B cell (primary cell): ENCODE measurements around the gene RPL10. TPM values are rescaled to one million over a fixed set of nuclear protein-coding genes. Genes with fewer than 3 reads are reported as not detected.

ENCODE experiments used
- ATAC-seq: fragments of 200-7000 bp; cut with Tn5 transposase; one replicate; pipeline ENCODE4 v1.10.0; 2021; ENCODE audit warnings: low read depth, mild to moderate bottlenecking, moderate number of reproducible peaks, moderate library complexity
- CTCF ChIA-PET: fragments of 350-600 bp; sonication (Branson Sonifier 250); formaldehyde crosslinking; loops from one replicate; lab custom pipeline; 2021; ENCODE audit warnings: antibody characterized with exemption, inconsistent platforms; lab: Charles Lee
- POLR2A ChIA-PET: fragments of 350-600 bp; sonication (Branson Sonifier 250); formaldehyde crosslinking; loops from one replicate; lab custom pipeline; 2021; ENCODE audit warnings: antibody characterized with exemption; lab: Charles Lee
- DNase-seq: peaks from one replicate; pipeline ENCODE4 v3.0.0; 2013
- H2AFZ ChIP-seq: 2 replicates; pipeline ENCODE4 v1.6.1; 2012; ENCODE audit warnings: mild to moderate bottlenecking, low read depth, low read length; ENCODE audit not compliant: insufficient read depth, poor library complexity, severe bottlenecking
- H3K27ac ChIP-seq, 2 donors: 1 replicate in 1 of 2; 2 replicates in 1 of 2; pipeline ENCODE4 v1.5.1; 2012 to 2013; ENCODE audit warnings: low read length in 2 of 2, mild to moderate bottlenecking in 2 of 2, moderate library complexity in 1 of 2
- H3K27me3 ChIP-seq, 4 experiments: fragments of 200-600 bp in 1 of 4; sonication (generic) in 1 of 4; replicated peaks in 1 of 4; 1 replicate in 2 of 4; 2 replicates in 2 of 4; pipeline versions ENCODE4 v1.6.1 to v1.7.0; 2013 to 2016; ENCODE audit warnings: low read length in 3 of 4, mild to moderate bottlenecking in 2 of 4, mixed read lengths in 1 of 4, moderate library complexity in 1 of 4; ENCODE audit not compliant: insufficient read depth in 4 of 4, control insufficient read depth in 3 of 4; ENCODE audit errors: control extremely low read depth in 1 of 4
- H3K36me3 ChIP-seq, 2 experiments: replicated peaks in 1 of 2; 1 replicate in 1 of 2; 2 replicates in 1 of 2; pipeline versions ENCODE4 v1.6.1 to v1.7.1; 2013; ENCODE audit warnings: low read length in 1 of 2; ENCODE audit not compliant: insufficient read depth in 2 of 2, control insufficient read depth in 1 of 2; ENCODE audit errors: control extremely low read depth in 1 of 2, extremely low read depth in 1 of 2
- H3K4me1 ChIP-seq, 2 donors: fragments of 200-600 bp in 1 of 2; sonication (generic) in 1 of 2; 1 replicate in 1 of 2; 2 replicates in 1 of 2; pipeline versions ENCODE4 v1.5.1 to v1.6.1; 2013 to 2017; ENCODE audit warnings: low read length in 2 of 2; ENCODE audit not compliant: control insufficient read depth in 2 of 2, insufficient read depth in 2 of 2
- H3K4me2 ChIP-seq: replicated peaks from 2 replicates; pipeline ENCODE3; 2012; ENCODE audit warnings: mild to moderate bottlenecking, low read depth, low read length; ENCODE audit not compliant: poor library complexity, severe bottlenecking
- H3K4me3 ChIP-seq, 5 experiments: fragments of 200-600 bp in 1 of 5; sonication (generic) in 1 of 5; 1 replicate in 3 of 5; 2 replicates in 2 of 5; pipeline versions ENCODE4 v1.5.1 to v1.7.0; 2011 to 2016; ENCODE audit warnings: low read length in 4 of 5, mild to moderate bottlenecking in 4 of 5, low read depth in 2 of 5, control low read depth in 1 of 5, moderate library complexity in 1 of 5; ENCODE audit not compliant: insufficient read depth in 1 of 5; ENCODE audit errors: control extremely low read depth in 1 of 5, extremely low read depth in 1 of 5
- H3K79me2 ChIP-seq: fragments of 200-600 bp; sonication (generic); one replicate; pipeline ENCODE4 v1.6.0; 2016; ENCODE audit warnings: low read length; ENCODE audit not compliant: control insufficient read depth, insufficient read depth
- H3K9ac ChIP-seq: fragments of 200-600 bp; sonication (generic); 2 replicates; pipeline ENCODE4 v1.6.1; 2017; ENCODE audit warnings: mild to moderate bottlenecking, low read length, moderate library complexity
- H3K9me3 ChIP-seq, 3 donors: one replicate each; pipeline versions ENCODE4 v1.6.1 to v1.7.1; 2013; ENCODE audit warnings: low read length in 2 of 3; ENCODE audit not compliant: control insufficient read depth in 2 of 3, insufficient read depth in 1 of 3; ENCODE audit errors: control extremely low read depth in 1 of 3
- H4K20me1 ChIP-seq: 2 replicates; pipeline ENCODE4 v1.6.0; 2012; ENCODE audit warnings: mild to moderate bottlenecking, low read length; ENCODE audit not compliant: insufficient read depth, control insufficient read depth, poor library complexity, severe bottlenecking
- H3K27ac Mint-ChIP-seq: one replicate; pipeline ENCODE4 v1.8.0; 2021; ENCODE audit warnings: mixed read lengths
- H3K27me3 Mint-ChIP-seq: one replicate; pipeline ENCODE4 v1.8.0; 2021; ENCODE audit warnings: mixed read lengths
- H3K4me1 Mint-ChIP-seq: one replicate; pipeline ENCODE4 v1.8.0; 2021; ENCODE audit warnings: mixed read lengths
- H3K4me3 Mint-ChIP-seq: one replicate; pipeline ENCODE4 v1.8.0; 2021; ENCODE audit warnings: mixed read lengths
- H3K9me3 Mint-ChIP-seq: one replicate; pipeline ENCODE4 v1.8.0; 2022; ENCODE audit warnings: mixed read lengths; ENCODE audit not compliant: insufficient read depth
- EZH2 ChIP-seq: IDR thresholded peaks from 2 replicates; pipeline ENCODE4 v1.6.1; 2012; ENCODE audit warnings: borderline replicate concordance, low read depth, mild to moderate bottlenecking, moderate library complexity, low read length; ENCODE audit not compliant: insufficient read depth, poor library complexity, severe bottlenecking
- WGBS: methylation state at CpG from one replicate; pipeline ENCODE4 v1.1.5; 2013; ENCODE audit warnings: missing lambda C conversion rate; ENCODE audit not compliant: insufficient coverage; 5-methylcytosine and 5-hydroxymethylcytosine counted together
- intact Hi-C: fragments of 100-400 bp; cut with micrococcal nuclease; formaldehyde crosslinking; loops from one replicate; pipeline ENCODE4 v1.10.0; 2022
- polyA plus RNA-seq: library from polyadenylated mRNA; depleted of rRNA; stranded (reverse); fragments of >200 nt; gene quantifications from 2 replicates; pipeline ENCODE4 v1.2.3, GENCODE V29; 2012
- total RNA-seq, 2 donors: library from RNA; stranded (reverse); fragments of 120-200 nt in 1 of 2; gene quantifications; 1 replicate in 1 of 2; 2 replicates in 1 of 2; pipeline versions ENCODE4 v1.2.3 to v1.2.4, GENCODE V29; 2013 to 2022
- TF ChIP-seq, protein P1 (sequence below): fragments of 200-600 bp; IDR thresholded peaks from one replicate; pipeline ENCODE4 v1.8.0; 2022; ENCODE audit warnings: antibody characterized with exemption, mild to moderate bottlenecking

Gene RPL10
- total and polyA plus RNA-seq, 2 donors (not counting 1 experiment from before 2014, with no cell fraction given) = 4,073 to 16,482 TPM

- Histone ChIP-seq H3K27ac (no peak overlapping the region), H3K27me3 (no peaks in the 10 kb centered on the region), H3K9ac (no peak overlapping the region), H3K36me3 (peaks cover 0 to 81% of the 10 kb centered on the region in 2 experiments), H3K4me1 (no peaks in the 10 kb centered on the region), H3K79me2 (peaks cover 31% of the 10 kb centered on the region), H4K20me1 (peaks cover 73% of the 10 kb centered on the region), H3K9me3 (no peaks in the 10 kb centered on the region), H3K4me3 (no peak overlapping the region), H2AFZ (no peak overlapping the region), H3K4me2 (no peak overlapping the region)
- DNase-seq (no peak), ATAC-seq (no peak)
- CTCF ChIA-PET = no interaction called here
- TF ChIP-seq EZH2 = no peak
- TF ChIP-seq, protein P1, sequence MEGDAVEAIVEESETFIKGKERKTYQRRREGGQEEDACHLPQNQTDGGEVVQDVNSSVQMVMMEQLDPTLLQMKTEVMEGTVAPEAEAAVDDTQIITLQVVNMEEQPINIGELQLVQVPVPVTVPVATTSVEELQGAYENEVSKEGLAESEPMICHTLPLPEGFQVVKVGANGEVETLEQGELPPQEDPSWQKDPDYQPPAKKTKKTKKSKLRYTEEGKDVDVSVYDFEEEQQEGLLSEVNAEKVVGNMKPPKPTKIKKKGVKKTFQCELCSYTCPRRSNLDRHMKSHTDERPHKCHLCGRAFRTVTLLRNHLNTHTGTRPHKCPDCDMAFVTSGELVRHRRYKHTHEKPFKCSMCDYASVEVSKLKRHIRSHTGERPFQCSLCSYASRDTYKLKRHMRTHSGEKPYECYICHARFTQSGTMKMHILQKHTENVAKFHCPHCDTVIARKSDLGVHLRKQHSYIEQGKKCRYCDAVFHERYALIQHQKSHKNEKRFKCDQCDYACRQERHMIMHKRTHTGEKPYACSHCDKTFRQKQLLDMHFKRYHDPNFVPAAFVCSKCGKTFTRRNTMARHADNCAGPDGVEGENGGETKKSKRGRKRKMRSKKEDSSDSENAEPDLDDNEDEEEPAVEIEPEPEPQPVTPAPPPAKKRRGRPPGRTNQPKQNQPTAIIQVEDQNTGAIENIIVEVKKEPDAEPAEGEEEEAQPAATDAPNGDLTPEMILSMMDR = no peak
- Mint-ChIP-seq H3K27ac (no peak overlapping the region), H3K4me1 (peaks cover 4% of the 10 kb centered on the region), H3K4me3 (no peak overlapping the region), H3K27me3 (no peaks in the 10 kb centered on the region), H3K9me3 (no peaks in the 10 kb centered on the region)
- WGBS = 98% methylated on average over 5 of the region's 6 CpGs
- intact Hi-C loops = no loop called here
- POLR2A ChIA-PET = interaction anchor here (1.6 kb wide), 1 partner anchor 11 kb away, joined by 3 read pairs; no protein-coding TSS in a partner anchor
Measured at GRCh38 chrX:154358829-154359228, 39.3 kb upstream of the RPL10 start.

GRCh38 chrX:154359362-154360154 lies 38.6 kb upstream of the RPL10 start:
- Mint-ChIP-seq H3K9me3 (no peaks in the 10 kb centered on the region), H3K27ac (no peak overlapping the region), H3K4me1 (peaks cover 4% of the 10 kb centered on the region), H3K4me3 (no peak overlapping the region), H3K27me3 (no peaks in the 10 kb centered on the region)
- Histone ChIP-seq H4K20me1 (peaks cover 81% of the 10 kb centered on the region), H3K36me3 (peaks cover 0 to 81% of the 10 kb centered on the region in 2 experiments), H3K27me3 (no peaks in the 10 kb centered on the region), H2AFZ (no peak overlapping the region), H3K4me2 (no peak overlapping the region), H3K27ac (no peak overlapping the region), H3K4me3 (no peak overlapping the region), H3K79me2 (peaks cover 31% of the 10 kb centered on the region), H3K9me3 (no peaks in the 10 kb centered on the region), H3K9ac (no peak overlapping the region), H3K4me1 (no peaks in the 10 kb centered on the region)
- POLR2A ChIA-PET = no interaction called here
- 97% methylated on average over 20 of the region's 41 CpGs for WGBS
- DNase-seq (no peak), ATAC-seq (no peak)
- intact Hi-C loops = no loop called here
- TF ChIP-seq, protein P1 = no peak
- no peak for TF ChIP-seq EZH2
- CTCF ChIA-PET = no interaction called here
